Kidney (tissue), 14 donors: ENCODE data around the gene PSMD2. TPM values are rescaled to one million over a fixed set of nuclear protein-coding genes. Genes with fewer than 3 reads are reported as not detected.

ENCODE experiments used
- DNase-seq, 5 donors: peaks; one replicate each; pipeline ENCODE4 v3.0.0-alpha.2; 2013 to 2020
- FAIRE-seq: peaks from 2 replicates; lab custom pipeline; 2012; peaks lifted over from hg19 to GRCh38; lab: Jason Lieb, UNC
- H3K27ac ChIP-seq, 2 donors: one replicate each; pipeline ENCODE4 v1.7.0; 2013; ENCODE audit warnings: low read depth in 2 of 2, low read length in 2 of 2, inconsistent platforms in 1 of 2
- H3K27me3 ChIP-seq: one replicate; pipeline ENCODE4 v1.7.1; 2013; ENCODE audit warnings: low read length, inconsistent platforms; ENCODE audit not compliant: control insufficient read depth, insufficient read depth
- H3K36me3 ChIP-seq, 3 donors: one replicate each; pipeline versions ENCODE4 v1.7.0 to v1.7.1; 2013; ENCODE audit warnings: low read length in 3 of 3, control low read depth in 1 of 3, inconsistent platforms in 1 of 3; ENCODE audit not compliant: insufficient read depth in 3 of 3, control insufficient read depth in 2 of 3
- H3K4me1 ChIP-seq, 3 donors: one replicate each; pipeline versions ENCODE4 v1.7.0 to v1.7.1; 2013; ENCODE audit warnings: low read length in 3 of 3, inconsistent platforms in 1 of 3, low read depth in 1 of 3; ENCODE audit not compliant: control insufficient read depth in 2 of 3, insufficient read depth in 2 of 3
- H3K4me3 ChIP-seq, 3 donors: one replicate each; pipeline versions ENCODE4 v1.7.0 to v1.8.1; 2013; ENCODE audit warnings: low read length in 3 of 3, control low read depth in 1 of 3, inconsistent platforms in 1 of 3
- H3K9ac ChIP-seq, 3 donors: one replicate each; pipeline versions ENCODE4 v1.7.0 to v1.7.1; 2013; ENCODE audit warnings: low read length in 3 of 3, control low read depth in 1 of 3, inconsistent platforms in 1 of 3
- H3K9me3 ChIP-seq, 3 donors: one replicate each; pipeline versions ENCODE4 v1.7.0 to v1.7.1; 2013; ENCODE audit warnings: low read length in 3 of 3, control low read depth in 1 of 3, inconsistent platforms in 1 of 3; ENCODE audit not compliant: control insufficient read depth in 2 of 3, insufficient read depth in 1 of 3
- intact Hi-C: fragments of 100-400 bp; cut with DNase I; formaldehyde crosslinking; loops from one replicate; pipeline ENCODE4 v1.11.1; 2022
- polyA plus RNA-seq: library from polyadenylated mRNA; stranded (reverse); fragments of 350-450 nt; fragmentation: Illumina TruSeq; extraction: RNeasy Lipid Tissue Mini Kit (QIAGEN cat#74804); gene quantifications from one replicate; pipeline ENCODE4 v1.2.3, GENCODE V29; 2014; ENCODE audit warnings: low read depth, low replicate concordance; ENCODE audit not compliant: insufficient read depth
- total RNA-seq: library from RNA; stranded (reverse); fragmentation: NEBNext Ultra II Directional; extraction: Animal tissue kit (Norgen Biotek cat#: 25700); gene quantifications from one replicate; pipeline ENCODE4 v1.2.1, GENCODE V29; 2021
- TF ChIP-seq, protein P1 (sequence below): IDR thresholded peaks from 3 replicates; pipeline ENCODE4 v1.5.1; 2012; ENCODE audit warnings: mild to moderate bottlenecking, moderate library complexity, borderline replicate concordance; ENCODE audit not compliant: insufficient read depth; ENCODE audit errors: extremely low read depth
- donor health status: control.
- donor health status: control.
- donor health status: control.
- donor health status: control.
- donor health status: control.
- donor health status: DM: yes; HTN: yes; CAD: no.
- donor health status: Normal renal cell carcinoma (clear cell type).

The PSMD2 gene
- total and polyA plus RNA-seq, 2 donors from 2014 or later: 104 to 149 TPM

DNA sequence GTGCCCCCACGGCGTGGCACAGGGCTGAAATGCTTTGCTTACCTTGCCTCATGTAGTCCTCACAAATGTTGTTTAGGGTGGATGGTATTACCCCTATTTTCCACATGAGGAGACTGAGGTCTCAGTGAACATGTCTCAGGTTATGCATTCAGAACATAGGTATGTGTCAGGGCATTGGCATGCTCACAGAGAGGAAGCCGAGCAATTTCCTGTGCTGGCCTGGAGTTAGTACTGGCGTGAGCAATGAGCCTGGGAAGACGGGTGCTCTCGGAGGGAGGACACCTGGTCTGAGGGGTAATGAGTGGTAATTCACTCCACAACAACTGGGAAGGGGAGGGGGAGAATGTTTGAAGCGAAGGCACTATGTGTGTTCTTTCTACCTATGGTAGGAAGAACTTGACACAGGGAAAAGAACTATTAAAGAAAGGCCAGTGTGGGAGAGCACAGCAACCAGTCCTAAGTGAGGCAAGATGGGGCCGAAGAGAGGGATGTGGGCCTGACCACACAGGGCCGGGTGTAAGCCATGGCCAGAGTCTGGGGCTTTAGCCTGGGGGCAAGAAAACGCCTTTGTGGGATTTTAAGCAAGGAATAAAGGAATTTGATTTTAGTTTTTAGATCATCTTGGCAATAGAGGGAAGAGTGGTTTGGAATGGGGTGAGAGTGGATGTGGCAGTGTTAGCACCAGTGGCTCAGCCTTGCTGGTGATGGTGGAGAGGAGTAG, 33.5 kb downstream of the PSMD2 start:
- DNase-seq (no peak), FAIRE-seq (no peak)
- Histone ChIP-seq H3K9me3 (no peaks in the 10 kb centered on the region), H3K4me1 (peaks cover 0 to 16% (median 11%) of the 10 kb centered on the region in 3 donors), H3K27me3 (no peaks in the 10 kb centered on the region), H3K4me3 (no peak overlapping the region), H3K9ac (no peak overlapping the region), H3K36me3 (peaks cover 18 to 67% (median 48%) of the 10 kb centered on the region in 3 donors), H3K27ac (no peak overlapping the region)
- TF ChIP-seq, protein P1, sequence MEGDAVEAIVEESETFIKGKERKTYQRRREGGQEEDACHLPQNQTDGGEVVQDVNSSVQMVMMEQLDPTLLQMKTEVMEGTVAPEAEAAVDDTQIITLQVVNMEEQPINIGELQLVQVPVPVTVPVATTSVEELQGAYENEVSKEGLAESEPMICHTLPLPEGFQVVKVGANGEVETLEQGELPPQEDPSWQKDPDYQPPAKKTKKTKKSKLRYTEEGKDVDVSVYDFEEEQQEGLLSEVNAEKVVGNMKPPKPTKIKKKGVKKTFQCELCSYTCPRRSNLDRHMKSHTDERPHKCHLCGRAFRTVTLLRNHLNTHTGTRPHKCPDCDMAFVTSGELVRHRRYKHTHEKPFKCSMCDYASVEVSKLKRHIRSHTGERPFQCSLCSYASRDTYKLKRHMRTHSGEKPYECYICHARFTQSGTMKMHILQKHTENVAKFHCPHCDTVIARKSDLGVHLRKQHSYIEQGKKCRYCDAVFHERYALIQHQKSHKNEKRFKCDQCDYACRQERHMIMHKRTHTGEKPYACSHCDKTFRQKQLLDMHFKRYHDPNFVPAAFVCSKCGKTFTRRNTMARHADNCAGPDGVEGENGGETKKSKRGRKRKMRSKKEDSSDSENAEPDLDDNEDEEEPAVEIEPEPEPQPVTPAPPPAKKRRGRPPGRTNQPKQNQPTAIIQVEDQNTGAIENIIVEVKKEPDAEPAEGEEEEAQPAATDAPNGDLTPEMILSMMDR: no peak
- intact Hi-C loops: no loop called here

DNA sequence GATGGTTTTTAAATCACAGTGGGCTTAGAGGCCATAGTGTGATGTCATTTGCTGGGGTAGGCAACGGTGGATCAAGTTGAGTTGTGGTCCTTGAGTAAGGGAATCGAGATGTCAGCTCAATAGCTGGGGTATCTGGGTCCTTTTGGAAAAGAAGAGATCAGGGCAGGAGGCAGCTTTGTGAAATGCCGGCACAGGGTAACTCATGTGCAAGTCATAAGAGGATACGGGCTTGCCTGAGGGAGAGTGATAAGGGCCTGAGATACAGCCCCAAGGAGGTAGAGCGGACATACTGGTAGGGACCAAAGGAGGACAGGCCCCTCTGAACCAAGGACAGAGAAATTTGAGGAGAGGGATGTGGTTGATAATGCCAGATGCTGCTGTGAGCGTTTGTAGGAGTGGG, 34.1 kb downstream of the PSMD2 start:
- Histone ChIP-seq H3K9me3 (no peaks in the 10 kb centered on the region), H3K27ac (no peak overlapping the region), H3K36me3 (peaks cover 18 to 60% (median 43%) of the 10 kb centered on the region in 3 donors), H3K4me1 (peaks cover 0 to 22% (median 11%) of the 10 kb centered on the region in 3 donors), H3K4me3 (no peak overlapping the region), H3K9ac (no peak overlapping the region), H3K27me3 (no peaks in the 10 kb centered on the region)
- no peak for DNase-seq
- TF ChIP-seq, protein P1: no peak
- intact Hi-C loops: no loop called here
- FAIRE-seq: no peak

DNA sequence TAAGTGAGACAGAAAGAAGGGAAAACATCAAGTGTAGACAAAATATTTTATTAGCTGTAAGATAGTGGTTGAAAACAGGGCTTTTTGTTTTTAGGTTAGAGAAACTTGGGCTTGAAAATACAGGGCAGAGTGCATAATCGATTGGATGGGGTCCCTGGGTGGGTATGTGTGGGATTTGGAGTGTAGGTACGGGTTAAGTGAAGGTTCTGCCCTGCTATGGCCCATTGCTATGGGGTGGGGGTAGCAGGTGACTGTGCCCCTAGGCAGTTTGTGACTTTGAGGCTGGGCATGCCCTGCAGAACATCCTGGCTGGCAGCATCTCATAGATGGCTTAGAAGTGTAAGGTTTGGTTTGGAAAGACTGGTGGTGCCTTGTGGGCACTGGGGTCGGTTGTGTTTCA, 34.7 kb downstream of the PSMD2 start:
- Histone ChIP-seq H3K36me3 (peaks cover 18 to 55% (median 39%) of the 10 kb centered on the region in 3 donors), H3K9ac (no peak overlapping the region), H3K4me1 (peaks cover 0 to 24% (median 11%) of the 10 kb centered on the region in 3 donors), H3K27ac (no peak overlapping the region), H3K9me3 (no peaks in the 10 kb centered on the region), H3K4me3 (no peak overlapping the region), H3K27me3 (no peaks in the 10 kb centered on the region)
- TF ChIP-seq, protein P1: no peak
- intact Hi-C loops: no loop called here
- no peak for FAIRE-seq
- no peak for DNase-seq
